ENCODE data around the gene ATOX1.

ATOX1 gene

DNA sequence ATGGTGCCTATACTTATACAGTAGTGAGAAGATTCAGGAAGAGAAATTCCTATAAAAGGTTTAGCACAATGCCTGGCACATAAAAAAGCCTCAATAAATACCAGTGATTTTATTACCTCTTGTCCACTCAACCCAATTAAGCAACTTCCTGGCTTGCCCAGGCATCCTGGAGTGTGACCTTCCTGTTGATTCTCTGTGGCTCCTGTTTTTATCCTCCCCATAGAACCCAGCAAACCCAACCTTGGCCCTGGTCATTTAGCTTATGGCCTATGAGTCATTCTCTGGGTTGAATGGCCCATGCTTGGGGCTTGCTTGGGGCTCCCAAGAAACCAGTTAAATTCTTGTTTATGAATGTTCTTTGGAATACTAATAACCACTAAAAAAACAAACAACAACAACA lies 50.3 kb downstream of the ATOX1 start:
- H3K27ac ChIP-seq (ENCODE audit: extremely low read depth, low read depth, low read length) = no peak overlapping the region
- H3K4me3 ChIP-seq (ENCODE audit: low read depth, low read length) = no peak overlapping the region
- ChIA-PET POLR2A (interaction anchor here (1.0 kb wide), 1 partner anchor 49 kb away, joined by 4 read pairs; no protein-coding TSS in a partner anchor), CTCF (interaction anchor here (1.0 to 1.8 kb wide), 5 partner anchors 9 to 49 kb away, joined by 3 to 7 read pairs (median 4); partner anchors contain the start of gene SPARC)
- no peaks in the 10 kb centered on the region for H3K36me3 ChIP-seq (ENCODE audit: control insufficient read depth in 2 of 2, insufficient read depth in 1 of 2, low read length in 2 of 2)
- H3K4me1 ChIP-seq (ENCODE audit: control insufficient read depth, insufficient read depth, low read length) = no peaks in the 10 kb centered on the region
- H3K9me3 ChIP-seq (ENCODE audit: control insufficient read depth, insufficient read depth, low read depth, low read length) = no peaks in the 10 kb centered on the region
- TF ChIP-seq ZIC2 (tag by site-specific recombination; IDR thresholded peaks at IDR 0.05) (no peak), ZNF558 (tag by site-specific recombination; IDR thresholded peaks at IDR 0.05) (no peak), ZNF624 (tag by site-specific recombination; IDR thresholded peaks at IDR 0.05) (no peak), PRDM1 (tag by site-specific recombination; IDR thresholded peaks at IDR 0.05) (no peak), OVOL3 (tag by site-specific recombination; IDR thresholded peaks at IDR 0.05) (no peak), SALL2 (tag by site-specific recombination; IDR thresholded peaks at IDR 0.05; ENCODE audit: borderline replicate concordance) (no peak), ZNF37A (tag by site-specific recombination; IDR thresholded peaks at IDR 0.05) (no peak), GLI2 (tag by site-specific recombination; IDR thresholded peaks at IDR 0.05; ENCODE audit: borderline replicate concordance, low read depth) (no peak), ZNF654 (tag by site-specific recombination; IDR thresholded peaks at IDR 0.05; ENCODE audit: low read depth) (no peak), ZNF248 (tag by site-specific recombination; IDR thresholded peaks at IDR 0.05) (no peak), GLIS2 (tag by site-specific recombination; IDR thresholded peaks at IDR 0.05) (no peak), ZNF311 (tag by site-specific recombination; IDR thresholded peaks at IDR 0.05; ENCODE audit: borderline replicate concordance) (no peak)
- TF ChIP-seq, protein P1, sequence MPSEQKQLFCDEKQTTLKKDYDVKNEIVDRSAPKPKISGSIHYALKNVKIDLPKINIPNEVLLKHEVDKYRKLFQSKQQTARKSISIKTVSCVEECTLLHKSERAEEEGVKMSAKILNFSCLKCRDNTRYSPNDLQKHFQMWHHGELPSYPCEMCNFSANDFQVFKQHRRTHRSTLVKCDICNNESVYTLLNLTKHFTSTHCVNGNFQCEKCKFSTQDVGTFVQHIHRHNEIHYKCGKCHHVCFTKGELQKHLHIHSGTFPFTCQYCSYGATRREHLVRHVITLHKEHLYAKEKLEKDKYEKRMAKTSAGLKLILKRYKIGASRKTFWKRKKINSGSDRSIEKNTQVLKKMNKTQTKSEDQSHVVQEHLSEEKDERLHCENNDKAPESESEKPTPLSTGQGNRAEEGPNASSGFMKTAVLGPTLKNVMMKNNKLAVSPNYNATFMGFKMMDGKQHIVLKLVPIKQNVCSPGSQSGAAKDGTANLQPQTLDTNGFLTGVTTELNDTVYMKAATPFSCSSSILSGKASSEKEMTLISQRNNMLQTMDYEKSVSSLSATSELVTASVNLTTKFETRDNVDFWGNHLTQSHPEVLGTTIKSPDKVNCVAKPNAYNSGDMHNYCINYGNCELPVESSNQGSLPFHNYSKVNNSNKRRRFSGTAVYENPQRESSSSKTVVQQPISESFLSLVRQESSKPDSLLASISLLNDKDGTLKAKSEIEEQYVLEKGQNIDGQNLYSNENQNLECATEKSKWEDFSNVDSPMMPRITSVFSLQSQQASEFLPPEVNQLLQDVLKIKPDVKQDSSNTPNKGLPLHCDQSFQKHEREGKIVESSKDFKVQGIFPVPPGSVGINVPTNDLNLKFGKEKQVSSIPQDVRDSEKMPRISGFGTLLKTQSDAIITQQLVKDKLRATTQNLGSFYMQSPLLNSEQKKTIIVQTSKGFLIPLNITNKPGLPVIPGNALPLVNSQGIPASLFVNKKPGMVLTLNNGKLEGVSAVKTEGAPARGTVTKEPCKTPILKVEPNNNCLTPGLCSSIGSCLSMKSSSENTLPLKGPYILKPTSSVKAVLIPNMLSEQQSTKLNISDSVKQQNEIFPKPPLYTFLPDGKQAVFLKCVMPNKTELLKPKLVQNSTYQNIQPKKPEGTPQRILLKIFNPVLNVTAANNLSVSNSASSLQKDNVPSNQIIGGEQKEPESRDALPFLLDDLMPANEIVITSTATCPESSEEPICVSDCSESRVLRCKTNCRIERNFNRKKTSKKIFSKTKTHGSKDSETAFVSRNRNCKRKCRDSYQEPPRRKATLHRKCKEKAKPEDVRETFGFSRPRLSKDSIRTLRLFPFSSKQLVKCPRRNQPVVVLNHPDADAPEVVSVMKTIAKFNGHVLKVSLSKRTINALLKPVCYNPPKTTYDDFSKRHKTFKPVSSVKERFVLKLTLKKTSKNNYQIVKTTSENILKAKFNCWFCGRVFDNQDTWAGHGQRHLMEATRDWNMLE (tag by site-specific recombination; conservative IDR thresholded peaks at IDR 0.05; ENCODE audit: low read depth) = no peak
- TF ChIP-seq, protein P2, sequence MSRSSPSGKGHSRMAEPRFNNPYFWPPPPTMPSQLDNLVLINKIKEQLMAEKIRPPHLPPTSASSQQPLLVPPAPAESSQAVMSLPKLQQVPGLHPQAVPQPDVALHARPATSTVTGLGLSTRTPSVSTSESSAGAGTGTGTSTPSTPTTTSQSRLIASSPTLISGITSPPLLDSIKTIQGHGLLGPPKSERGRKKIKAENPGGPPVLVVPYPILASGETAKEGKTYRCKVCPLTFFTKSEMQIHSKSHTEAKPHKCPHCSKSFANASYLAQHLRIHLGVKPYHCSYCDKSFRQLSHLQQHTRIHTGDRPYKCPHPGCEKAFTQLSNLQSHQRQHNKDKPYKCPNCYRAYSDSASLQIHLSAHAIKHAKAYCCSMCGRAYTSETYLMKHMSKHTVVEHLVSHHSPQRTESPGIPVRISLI (tag by site-specific recombination; IDR thresholded peaks at IDR 0.05) = no peak

DNA sequence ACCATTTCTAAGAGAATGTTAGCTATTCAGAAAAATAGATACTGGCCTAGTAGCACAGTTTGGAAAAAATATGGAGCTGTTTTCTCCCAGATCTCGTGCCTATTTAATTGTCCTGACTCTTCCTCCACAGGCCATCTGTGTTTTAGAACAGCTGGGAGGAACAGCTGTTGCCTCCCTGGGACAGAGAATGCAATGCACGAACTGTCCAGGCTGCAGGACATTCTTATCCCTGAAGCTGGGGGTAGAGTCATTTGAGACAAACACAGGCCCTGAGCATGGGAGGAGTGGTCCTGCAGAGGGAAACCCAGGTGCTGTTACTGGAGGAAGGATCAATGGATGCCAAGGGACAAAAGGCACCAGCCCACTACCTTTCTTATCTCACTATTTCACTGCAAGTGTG lies 50.9 kb downstream of the ATOX1 start:
- Histone ChIP-seq H3K4me1 (ENCODE audit: control insufficient read depth, insufficient read depth, low read length) (no peaks in the 10 kb centered on the region), H3K9me3 (ENCODE audit: control insufficient read depth, insufficient read depth, low read depth, low read length) (no peaks in the 10 kb centered on the region), H3K4me3 (ENCODE audit: low read depth, low read length) (no peak overlapping the region), H3K27ac (ENCODE audit: extremely low read depth, low read depth, low read length) (no peak overlapping the region), H3K36me3 (ENCODE audit: control insufficient read depth in 2 of 2, insufficient read depth in 1 of 2, low read length in 2 of 2) (no peaks in the 10 kb centered on the region)
- CTCF ChIA-PET = interaction anchor here (0.9 to 1.8 kb wide), 3 partner anchors 8 to 49 kb away, joined by 3 to 7 read pairs (median 3); no protein-coding TSS in a partner anchor
- POLR2A ChIA-PET = interaction anchor here (0.9 to 1.0 kb wide), 2 partner anchors 13 to 49 kb away, joined by 3 to 4 read pairs; no protein-coding TSS in a partner anchor
- TF ChIP-seq ZNF626 (tag by site-specific recombination; IDR thresholded peaks at IDR 0.05) = no peak
- TF ChIP-seq, protein P3, sequence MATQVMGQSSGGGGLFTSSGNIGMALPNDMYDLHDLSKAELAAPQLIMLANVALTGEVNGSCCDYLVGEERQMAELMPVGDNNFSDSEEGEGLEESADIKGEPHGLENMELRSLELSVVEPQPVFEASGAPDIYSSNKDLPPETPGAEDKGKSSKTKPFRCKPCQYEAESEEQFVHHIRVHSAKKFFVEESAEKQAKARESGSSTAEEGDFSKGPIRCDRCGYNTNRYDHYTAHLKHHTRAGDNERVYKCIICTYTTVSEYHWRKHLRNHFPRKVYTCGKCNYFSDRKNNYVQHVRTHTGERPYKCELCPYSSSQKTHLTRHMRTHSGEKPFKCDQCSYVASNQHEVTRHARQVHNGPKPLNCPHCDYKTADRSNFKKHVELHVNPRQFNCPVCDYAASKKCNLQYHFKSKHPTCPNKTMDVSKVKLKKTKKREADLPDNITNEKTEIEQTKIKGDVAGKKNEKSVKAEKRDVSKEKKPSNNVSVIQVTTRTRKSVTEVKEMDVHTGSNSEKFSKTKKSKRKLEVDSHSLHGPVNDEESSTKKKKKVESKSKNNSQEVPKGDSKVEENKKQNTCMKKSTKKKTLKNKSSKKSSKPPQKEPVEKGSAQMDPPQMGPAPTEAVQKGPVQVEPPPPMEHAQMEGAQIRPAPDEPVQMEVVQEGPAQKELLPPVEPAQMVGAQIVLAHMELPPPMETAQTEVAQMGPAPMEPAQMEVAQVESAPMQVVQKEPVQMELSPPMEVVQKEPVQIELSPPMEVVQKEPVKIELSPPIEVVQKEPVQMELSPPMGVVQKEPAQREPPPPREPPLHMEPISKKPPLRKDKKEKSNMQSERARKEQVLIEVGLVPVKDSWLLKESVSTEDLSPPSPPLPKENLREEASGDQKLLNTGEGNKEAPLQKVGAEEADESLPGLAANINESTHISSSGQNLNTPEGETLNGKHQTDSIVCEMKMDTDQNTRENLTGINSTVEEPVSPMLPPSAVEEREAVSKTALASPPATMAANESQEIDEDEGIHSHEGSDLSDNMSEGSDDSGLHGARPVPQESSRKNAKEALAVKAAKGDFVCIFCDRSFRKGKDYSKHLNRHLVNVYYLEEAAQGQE (tag by site-specific recombination; IDR thresholded peaks at IDR 0.05) = no peak
- TF ChIP-seq, protein P4, sequence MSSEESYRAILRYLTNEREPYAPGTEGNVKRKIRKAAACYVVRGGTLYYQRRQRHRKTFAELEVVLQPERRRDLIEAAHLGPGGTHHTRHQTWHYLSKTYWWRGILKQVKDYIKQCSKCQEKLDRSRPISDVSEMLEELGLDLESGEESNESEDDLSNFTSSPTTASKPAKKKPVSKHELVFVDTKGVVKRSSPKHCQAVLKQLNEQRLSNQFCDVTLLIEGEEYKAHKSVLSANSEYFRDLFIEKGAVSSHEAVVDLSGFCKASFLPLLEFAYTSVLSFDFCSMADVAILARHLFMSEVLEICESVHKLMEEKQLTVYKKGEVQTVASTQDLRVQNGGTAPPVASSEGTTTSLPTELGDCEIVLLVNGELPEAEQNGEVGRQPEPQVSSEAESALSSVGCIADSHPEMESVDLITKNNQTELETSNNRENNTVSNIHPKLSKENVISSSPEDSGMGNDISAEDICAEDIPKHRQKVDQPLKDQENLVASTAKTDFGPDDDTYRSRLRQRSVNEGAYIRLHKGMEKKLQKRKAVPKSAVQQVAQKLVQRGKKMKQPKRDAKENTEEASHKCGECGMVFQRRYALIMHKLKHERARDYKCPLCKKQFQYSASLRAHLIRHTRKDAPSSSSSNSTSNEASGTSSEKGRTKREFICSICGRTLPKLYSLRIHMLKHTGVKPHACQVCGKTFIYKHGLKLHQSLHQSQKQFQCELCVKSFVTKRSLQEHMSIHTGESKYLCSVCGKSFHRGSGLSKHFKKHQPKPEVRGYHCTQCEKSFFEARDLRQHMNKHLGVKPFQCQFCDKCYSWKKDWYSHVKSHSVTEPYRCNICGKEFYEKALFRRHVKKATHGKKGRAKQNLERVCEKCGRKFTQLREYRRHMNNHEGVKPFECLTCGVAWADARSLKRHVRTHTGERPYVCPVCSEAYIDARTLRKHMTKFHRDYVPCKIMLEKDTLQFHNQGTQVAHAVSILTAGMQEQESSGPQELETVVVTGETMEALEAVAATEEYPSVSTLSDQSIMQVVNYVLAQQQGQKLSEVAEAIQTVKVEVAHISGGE (tag by site-specific recombination; conservative IDR thresholded peaks at IDR 0.05; ENCODE audit: low read depth) = no peak
- TF ChIP-seq ZNF660 (tag by site-specific recombination; IDR thresholded peaks at IDR 0.05) = no peak
